Endothelial cell of umbilical vein (primary cell): ENCODE data around the gene RNF5. TPM values are rescaled to one million over a fixed set of nuclear protein-coding genes. Genes with fewer than 3 reads are reported as not detected.

Experiments used
- BruUV-seq: library from RNA; stranded (reverse); fragments of 400-500 nt; replicated peaks from 2 replicates; lab custom pipeline; 2021; lab: Mats Ljungman, UMichigan
- CTCF ChIA-PET: fragments of 300-600, 350-600 bp; sonication (Branson Sonifier 250); formaldehyde crosslinking; loops from one replicate; lab custom pipeline; 2021; ENCODE audit warnings: antibody characterized with exemption, inconsistent platforms; lab: Charles Lee
- POLR2A ChIA-PET: fragments of 300-600, 350-600 bp; sonication (Branson Sonifier 250); formaldehyde crosslinking; loops from one replicate; lab custom pipeline; 2021; ENCODE audit warnings: antibody characterized with exemption, inconsistent platforms; lab: Charles Lee
- DNase-seq: peaks from one replicate; pipeline ENCODE4 v3.0.0-alpha.2; 2011; ENCODE audit warnings: low read depth, low spot score
- FAIRE-seq: peaks from 2 replicates; lab custom pipeline; 2011; peaks lifted over from hg19 to GRCh38; lab: Jason Lieb, UNC
- H2AFZ ChIP-seq: 2 replicates; pipeline ENCODE4 v1.6.0; 2012; ENCODE audit warnings: low read depth, low read length, control low read depth, inconsistent platforms
- H3K27ac ChIP-seq: 2 replicates; pipeline ENCODE4 v1.5.1; 2011; ENCODE audit warnings: low read depth, mild to moderate bottlenecking, control low read depth, low read length, moderate library complexity; ENCODE audit not compliant: insufficient read depth
- H3K27me3 ChIP-seq, 2 experiments: 2 replicates each; pipeline versions ENCODE4 v1.6.0 to v1.6.1; 2011; ENCODE audit warnings: low read length in 2 of 2, mixed read lengths in 1 of 2; ENCODE audit not compliant: control insufficient read depth in 2 of 2, insufficient read depth in 2 of 2
- H3K36me3 ChIP-seq, 2 experiments: 2 replicates in 1 of 2; 3 replicates in 1 of 2; pipeline ENCODE4 v1.5.1; 2011; ENCODE audit warnings: low read length in 2 of 2, mild to moderate bottlenecking in 1 of 2, moderate library complexity in 1 of 2; ENCODE audit not compliant: control insufficient read depth in 2 of 2, insufficient read depth in 2 of 2; ENCODE audit errors: extremely low read depth in 1 of 2
- H3K4me1 ChIP-seq: 3 replicates; pipeline ENCODE4 v1.5.1; 2011; ENCODE audit warnings: mild to moderate bottlenecking, low read length; ENCODE audit not compliant: control insufficient read depth, insufficient read depth; ENCODE audit errors: extremely low read depth
- H3K4me2 ChIP-seq: 2 replicates; pipeline ENCODE4 v1.6.1; 2011; ENCODE audit warnings: low read length, control low read depth, mixed read lengths; ENCODE audit not compliant: insufficient read depth
- H3K4me3 ChIP-seq, 3 experiments: fragments of 200-600 bp in 1 of 3; sonication (generic), shearing (Covaris generic) in 1 of 3; replicated peaks in 1 of 3; 2 replicates each; pipeline ENCODE4 v1.5.1; 2011 to 2016; ENCODE audit warnings: control low read depth in 3 of 3, low read length in 3 of 3, mild to moderate bottlenecking in 2 of 3, inconsistent platforms in 1 of 3, low read depth in 1 of 3, moderate library complexity in 1 of 3; ENCODE audit not compliant: insufficient read depth in 1 of 3
- H3K79me2 ChIP-seq: 2 replicates; pipeline ENCODE4 v1.6.0; 2012; ENCODE audit warnings: low read length, inconsistent platforms; ENCODE audit not compliant: control insufficient read depth, insufficient read depth
- H3K9ac ChIP-seq: replicated peaks from 2 replicates; pipeline ENCODE3; 2011; ENCODE audit warnings: low read length, control low read depth; ENCODE audit not compliant: insufficient read depth; ENCODE audit errors: extremely low read depth
- H3K9me1 ChIP-seq: replicated peaks from 3 replicates; pipeline ENCODE4 v1.6.0; 2011; ENCODE audit warnings: mild to moderate bottlenecking, low read length; ENCODE audit not compliant: control insufficient read depth, insufficient read depth; ENCODE audit errors: extremely low read depth
- H3K9me3 ChIP-seq: replicated peaks from 2 replicates; pipeline ENCODE4 v1.5.1; 2012; ENCODE audit warnings: low read length, inconsistent platforms; ENCODE audit not compliant: control insufficient read depth, insufficient read depth
- H4K20me1 ChIP-seq: replicated peaks from 2 replicates; pipeline ENCODE3; 2011; ENCODE audit warnings: mild to moderate bottlenecking, low read length; ENCODE audit not compliant: control insufficient read depth, insufficient read depth; ENCODE audit errors: extremely low read depth
- CTCF ChIP-seq, 2 donors: IDR thresholded peaks; 1 replicate in 1 of 2; 2 replicates in 1 of 2; pipeline ENCODE4 v1.5.1; 2011; ENCODE audit warnings: low read length in 2 of 2, mild to moderate bottlenecking in 2 of 2, moderate library complexity in 2 of 2, control low read depth in 1 of 2, inconsistent platforms in 1 of 2, low read depth in 1 of 2; ENCODE audit not compliant: insufficient read depth in 1 of 2; ENCODE audit errors: extremely low read depth in 1 of 2
- EZH2 ChIP-seq: IDR thresholded peaks from 2 replicates; pipeline ENCODE4 v1.6.1; 2012; ENCODE audit warnings: borderline replicate concordance, low read depth, mild to moderate bottlenecking, moderate library complexity, low read length, inconsistent platforms; ENCODE audit not compliant: severe bottlenecking
- FOS ChIP-seq: IDR thresholded peaks from 2 replicates; pipeline ENCODE4 v1.6.1; 2011; ENCODE audit warnings: mild to moderate bottlenecking, low read length, moderate library complexity, borderline replicate concordance; ENCODE audit not compliant: insufficient read depth
- GATA2 ChIP-seq: IDR thresholded peaks from 2 replicates; pipeline ENCODE4 v1.7.0; 2011; ENCODE audit warnings: low read depth, mild to moderate bottlenecking, moderate library complexity, mixed read lengths, low read length; ENCODE audit not compliant: insufficient read length, insufficient read depth
- JUN ChIP-seq: IDR thresholded peaks from 2 replicates; pipeline ENCODE4 v1.6.1; 2011; ENCODE audit warnings: borderline replicate concordance, low read depth; ENCODE audit not compliant: insufficient read length, insufficient read depth
- MAX ChIP-seq: IDR thresholded peaks from 2 replicates; pipeline ENCODE4 v1.6.1; 2011; ENCODE audit not compliant: insufficient read depth, insufficient read length
- MYC ChIP-seq: IDR thresholded peaks from one replicate; pipeline ENCODE4 v1.6.1; 2011; ENCODE audit warnings: mild to moderate bottlenecking, low read depth, low read length
- POLR2A ChIP-seq: IDR thresholded peaks from 2 replicates; pipeline ENCODE4 v1.6.1; 2012; ENCODE audit warnings: low read depth, mild to moderate bottlenecking, control low read depth, low read length
- POLR2AphosphoS5 ChIP-seq: IDR thresholded peaks from 2 replicates; pipeline ENCODE4 v1.6.1; 2012; ENCODE audit warnings: low read depth, mild to moderate bottlenecking, control low read depth, low read length, moderate library complexity; ENCODE audit not compliant: insufficient read depth
- dilution Hi-C: fragments of 300-500 bp; cut with MboI; formaldehyde crosslinking; loops from one replicate; pipeline ENCODE4 v1.15.0; 2019; ENCODE audit warnings: low sequenced_read_pairs; ENCODE audit not compliant: extremely low pct_ligation_motif_present
- intact Hi-C: fragments of 100-400 bp; cut with micrococcal nuclease; formaldehyde crosslinking; loops from one replicate; pipeline ENCODE4 v1.10.0; 2022
- polyA plus RNA-seq, 4 experiments: library from polyadenylated mRNA; depleted of rRNA in 3 of 4; stranded (reverse) in 3 of 4; unstranded in 1 of 4; fragments of >200 nt; gene quantifications; 2 replicates each; pipeline versions ENCODE4 v1.2.1 to v1.2.3, GENCODE V29; 2011 to 2012; ENCODE audit warnings: missing spikeins in 1 of 4
- total RNA-seq: library from RNA; stranded (reverse); gene quantifications from 2 replicates; pipeline ENCODE4 v1.2.3, GENCODE V29; 2021

The RNF5 gene
- total and polyA plus RNA-seq, 2 donors (not counting 3 experiments of a cell fraction or from before 2014, with no cell fraction given): 49.2 to 100 TPM

GRCh38 chr6:32166411-32167061, 11.7 kb upstream of the RNF5 start:
- ChIA-PET POLR2A (no interaction called here), CTCF (no interaction called here)
- no peaks in the 10 kb centered on the region for H3K79me2 ChIP-seq
- no peak overlapping the region for H3K4me3 ChIP-seq
- dilution Hi-C loops: no loop called here
- FAIRE-seq (no peak), DNase-seq (no peak)
- no peak overlapping the region for H3K27ac ChIP-seq
- no peaks in the 10 kb centered on the region for H4K20me1 ChIP-seq
- no peaks in the 10 kb centered on the region for H3K9me3 ChIP-seq
- no peak overlapping the region for H2AFZ ChIP-seq
- no TSS peak for BruUV-seq
- intact Hi-C loops: no loop called here
- peaks cover 7 to 21% of the 10 kb centered on the region in 2 experiments for H3K36me3 ChIP-seq
- TF ChIP-seq POLR2A (no peak), GATA2 (no peak), FOS (no peak), MAX (no peak), POLR2AphosphoS5 (no peak), CTCF (IDR thresholded peaks at IDR 0.05; ENCODE audit: extremely low read depth in 1 of 2, insufficient read depth in 1 of 2, low read depth in 1 of 2, low read length in 2 of 2) (no peak), JUN (no peak), EZH2 (no peak), MYC (no peak)
- H3K4me1 ChIP-seq: no peaks in the 10 kb centered on the region
- no peak overlapping the region for H3K9ac ChIP-seq
- no peak overlapping the region for H3K4me2 ChIP-seq
- no peaks in the 10 kb centered on the region for H3K27me3 ChIP-seq
- H3K9me1 ChIP-seq: no peaks in the 10 kb centered on the region
